Stimulated activated CD8-positive, alpha-beta memory T cell treated with anti-CD3 and anti-CD28 coated beads, Interleukin-12 subunit alpha, Interleukin-12 subunit beta, amount 100 ng/mL, for 24 hours (primary cell): ENCODE results near the gene LRRC74A.
A peak's percentile ranks its signal among the peaks of the same experiment; 100 is the strongest.

Experiments used
- DNase-seq: peaks from one replicate; pipeline ENCODE4 v3.0.0-alpha.2; 2020; ENCODE audit errors: extremely low read depth

The LRRC74A gene

GRCh38 chr14:76810525-76810924 is 15.7 kb upstream of the LRRC74A start:
- no peak for DNase-seq

GRCh38 chr14:76810953-76811400 is 15.2 kb upstream of the LRRC74A start:
- no peak for DNase-seq

- DNase-seq: no peak
These were observed 14.6 kb upstream of the LRRC74A start for GRCh38 chr14:76811561-76811960.

GRCh38 chr14:76812093-76812421 is 14.2 kb upstream of the LRRC74A start:
- no peak for DNase-seq

- DNase-seq: peak; percentile 90
These were observed 13.5 kb upstream of the LRRC74A start, which contains the start of gene ANGEL1 for GRCh38 chr14:76812422-76813383. Gene ANGEL1, minus strand, starts transcription at chr14:76812882. Its CDS starts 55 bp downstream, at chr14:76812827.

GRCh38 chr14:76814726-76815645 is 11.2 kb upstream of the LRRC74A start:
- DNase-seq: no peak

GRCh38 chr14:76820700-76821099 is 5.5 kb upstream of the LRRC74A start:
- no peak for DNase-seq

- no peak for DNase-seq
These were observed 1.6 kb downstream of the LRRC74A start for GRCh38 chr14:76827696-76828296.

GRCh38 chr14:76828339-76829012 is 2.3 kb downstream of the LRRC74A start:
- DNase-seq: no peak

- DNase-seq: no peak
These were observed 2.8 kb downstream of the LRRC74A start for GRCh38 chr14:76829013-76829365.

GRCh38 chr14:76829650-76830421 is 3.6 kb downstream of the LRRC74A start:
- DNase-seq: no peak

GRCh38 chr14:76830556-76830955 is 4.3 kb downstream of the LRRC74A start:
- no peak for DNase-seq

GRCh38 chr14:76832503-76832988 is 6.3 kb downstream of the LRRC74A start:
- no peak for DNase-seq

- DNase-seq: no peak
These were observed 6.8 kb downstream of the LRRC74A start for GRCh38 chr14:76833011-76833410.

GRCh38 chr14:76834241-76834661 is 8.0 kb downstream of the LRRC74A start:
- no peak for DNase-seq

- no peak for DNase-seq
These were observed 9.9 kb downstream of the LRRC74A start for GRCh38 chr14:76836029-76836630.

GRCh38 chr14:76837524-76837923 is 11.3 kb downstream of the LRRC74A start:
- no peak for DNase-seq

- DNase-seq: no peak
These were observed 16.2 kb downstream of the LRRC74A start for GRCh38 chr14:76842414-76842813.

- peak; percentile 25 for DNase-seq
These were observed 18.0 kb downstream of the LRRC74A start for GRCh38 chr14:76844223-76844622.
